MM.1S (cell line): ENCODE results near the gene PILRB.

Source experiments
- DNase-seq: peaks from one replicate; pipeline ENCODE4 v3.0.0-alpha.2; 2015
- H2AFZ ChIP-seq: fragments of 300-600 bp; sonication (generic); 2 replicates; pipeline ENCODE4 v1.6.0; 2016; ENCODE audit warnings: antibody characterized with exemption, low read length
- H3F3A ChIP-seq: fragments of 300-600 bp; sonication (generic); 2 replicates; pipeline ENCODE4 v1.6.1; 2016; ENCODE audit warnings: mild to moderate bottlenecking, antibody characterized with exemption, low read length, moderate library complexity, mixed read lengths; ENCODE audit not compliant: insufficient read depth
- H3K27ac ChIP-seq: fragments of 300-600 bp; sonication (generic); 2 replicates; pipeline ENCODE4 v1.5.1; 2016; ENCODE audit warnings: mild to moderate bottlenecking, low read length
- H3K27me3 ChIP-seq: fragments of 300-600 bp; sonication (generic); replicated peaks from 2 replicates; pipeline ENCODE4 v1.6.0; 2016; ENCODE audit warnings: low read length; ENCODE audit not compliant: insufficient read depth
- H3K36me3 ChIP-seq: fragments of 300-600 bp; sonication (generic); replicated peaks from 2 replicates; pipeline ENCODE4 v1.6.1; 2016; ENCODE audit warnings: mild to moderate bottlenecking, low read length, mixed read lengths; ENCODE audit not compliant: insufficient read depth
- H3K4me1 ChIP-seq: fragments of 300-600 bp; sonication (generic); 2 replicates; pipeline ENCODE4 v1.6.1; 2016; ENCODE audit warnings: low read length, mixed read lengths
- H3K4me2 ChIP-seq: fragments of 300-600 bp; sonication (generic); 2 replicates; pipeline ENCODE4 v1.6.0; 2016; ENCODE audit warnings: low read depth, low read length
- H3K4me3 ChIP-seq: fragments of 300-600 bp; sonication (generic); 2 replicates; pipeline ENCODE4 v1.5.1; 2016; ENCODE audit warnings: low read length, mixed read lengths
- H3K79me2 ChIP-seq: fragments of 300-600 bp; sonication (generic); 2 replicates; pipeline ENCODE4 v1.6.1; 2016; ENCODE audit warnings: mixed run types, low read length, mixed read lengths
- H3K9ac ChIP-seq: fragments of 300-600 bp; sonication (generic); 2 replicates; pipeline ENCODE4 v1.6.1; 2016; ENCODE audit warnings: low read length, mixed read lengths
- H3K9me2 ChIP-seq: fragments of 300-600 bp; sonication (generic); replicated peaks from 2 replicates; pipeline ENCODE4 v1.6.1; 2016; ENCODE audit warnings: mild to moderate bottlenecking, low read length, mixed read lengths; ENCODE audit not compliant: insufficient read depth
- H3K9me3 ChIP-seq: fragments of 300-600 bp; sonication (generic); replicated peaks from 2 replicates; pipeline ENCODE4 v1.6.1; 2016; ENCODE audit warnings: mild to moderate bottlenecking, low read length, mixed read lengths; ENCODE audit not compliant: insufficient read depth
- H4K20me1 ChIP-seq: fragments of 300-600 bp; sonication (generic); 2 replicates; pipeline ENCODE4 v1.6.1; 2016; ENCODE audit warnings: mild to moderate bottlenecking, low read length, moderate library complexity, mixed read lengths; ENCODE audit not compliant: insufficient read depth
- EZH2 ChIP-seq: fragments of 300-600 bp; sonication (generic); optimal IDR thresholded peaks from 2 replicates; pipeline ENCODE3; 2017; ENCODE audit warnings: low read depth, mild to moderate bottlenecking, antibody characterized with exemption, low read length, mixed read lengths
- EZH2phosphoT487 ChIP-seq: fragments of 300-600 bp; sonication (generic); IDR thresholded peaks from 2 replicates; pipeline ENCODE4 v1.6.1; 2018; ENCODE audit warnings: antibody characterized with exemption, low read length
- TF ChIP-seq, protein P1 (sequence below): fragments of 300-600 bp; sonication (generic); IDR thresholded peaks from 2 replicates; pipeline ENCODE4 v1.5.1; 2016; ENCODE audit warnings: antibody characterized with exemption, low read length, mixed read lengths

PILRB gene

DNA sequence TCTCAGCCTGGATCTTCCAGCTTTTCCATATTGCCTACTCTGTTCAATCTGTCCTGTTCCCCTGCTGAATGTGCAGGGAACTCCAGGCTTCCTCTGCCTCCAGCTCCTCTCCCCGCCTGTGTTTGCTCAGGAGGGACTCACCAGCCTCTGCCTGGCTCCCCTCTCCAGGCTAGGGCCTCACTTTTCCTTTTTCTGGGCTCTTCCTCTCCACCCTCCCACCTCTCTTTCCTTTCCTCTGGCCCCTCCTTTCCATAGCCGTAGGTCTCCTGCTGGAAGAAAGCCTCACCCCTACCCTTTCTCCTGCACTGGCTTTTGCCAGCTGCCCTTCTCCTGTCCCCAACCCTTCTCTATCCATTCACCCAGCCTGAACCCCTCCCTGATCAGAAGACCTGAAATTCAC is 40.3 kb downstream of the PILRB start:
- Histone ChIP-seq H3K9me3 (no peaks in the 10 kb centered on the region), H4K20me1 (no peaks in the 10 kb centered on the region), H3K27ac (no peak overlapping the region), H3K4me3 (no peak overlapping the region), H3F3A (peaks cover 21% of the 10 kb centered on the region), H3K4me1 (peaks cover 18% of the 10 kb centered on the region), H3K9me2 (no peaks in the 10 kb centered on the region), H3K79me2 (no peaks in the 10 kb centered on the region), H3K36me3 (no peaks in the 10 kb centered on the region), H3K4me2 (no peak overlapping the region), H3K9ac (no peak overlapping the region), H3K27me3 (peaks cover 18% of the 10 kb centered on the region), H2AFZ (no peak overlapping the region)
- DNase-seq = no peak
- TF ChIP-seq EZH2phosphoT487 (no peak), EZH2 (no peak)
- TF ChIP-seq, protein P1, sequence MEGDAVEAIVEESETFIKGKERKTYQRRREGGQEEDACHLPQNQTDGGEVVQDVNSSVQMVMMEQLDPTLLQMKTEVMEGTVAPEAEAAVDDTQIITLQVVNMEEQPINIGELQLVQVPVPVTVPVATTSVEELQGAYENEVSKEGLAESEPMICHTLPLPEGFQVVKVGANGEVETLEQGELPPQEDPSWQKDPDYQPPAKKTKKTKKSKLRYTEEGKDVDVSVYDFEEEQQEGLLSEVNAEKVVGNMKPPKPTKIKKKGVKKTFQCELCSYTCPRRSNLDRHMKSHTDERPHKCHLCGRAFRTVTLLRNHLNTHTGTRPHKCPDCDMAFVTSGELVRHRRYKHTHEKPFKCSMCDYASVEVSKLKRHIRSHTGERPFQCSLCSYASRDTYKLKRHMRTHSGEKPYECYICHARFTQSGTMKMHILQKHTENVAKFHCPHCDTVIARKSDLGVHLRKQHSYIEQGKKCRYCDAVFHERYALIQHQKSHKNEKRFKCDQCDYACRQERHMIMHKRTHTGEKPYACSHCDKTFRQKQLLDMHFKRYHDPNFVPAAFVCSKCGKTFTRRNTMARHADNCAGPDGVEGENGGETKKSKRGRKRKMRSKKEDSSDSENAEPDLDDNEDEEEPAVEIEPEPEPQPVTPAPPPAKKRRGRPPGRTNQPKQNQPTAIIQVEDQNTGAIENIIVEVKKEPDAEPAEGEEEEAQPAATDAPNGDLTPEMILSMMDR = no peak

DNA sequence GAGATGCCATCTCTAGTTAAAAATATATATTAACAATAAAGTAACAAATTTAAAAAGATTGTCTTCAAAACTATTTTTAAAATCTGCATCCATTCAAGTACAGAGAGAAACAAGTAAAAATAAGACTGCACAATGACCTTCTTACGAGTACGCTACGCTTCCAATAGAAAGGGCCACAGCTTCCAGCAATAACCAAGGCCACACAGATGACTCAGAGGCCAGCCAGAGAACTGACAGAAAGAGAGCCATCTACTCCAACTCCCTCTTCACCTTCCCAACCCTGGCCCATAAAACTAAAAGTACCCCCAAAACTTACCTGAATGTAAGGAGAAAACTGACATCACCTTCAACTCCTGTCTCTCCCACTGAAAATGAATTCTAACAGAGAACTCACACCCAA is 42.1 kb downstream of the PILRB start:
- H3K79me2 ChIP-seq = no peaks in the 10 kb centered on the region
- no peak overlapping the region for H3K9ac ChIP-seq
- H3K4me1 ChIP-seq = peaks cover 18% of the 10 kb centered on the region
- TF ChIP-seq EZH2phosphoT487 = no peak
- H3K27ac ChIP-seq = no peak overlapping the region
- no peak overlapping the region for H3K4me2 ChIP-seq
- H3K9me3 ChIP-seq = no peaks in the 10 kb centered on the region
- DNase-seq = no peak
- H3K27me3 ChIP-seq = peaks cover 18% of the 10 kb centered on the region
- no peak overlapping the region for H3K4me3 ChIP-seq
- peaks cover 20% of the 10 kb centered on the region for H3F3A ChIP-seq
- no peaks in the 10 kb centered on the region for H3K9me2 ChIP-seq
- no peaks in the 10 kb centered on the region for H3K36me3 ChIP-seq
- no peaks in the 10 kb centered on the region for H4K20me1 ChIP-seq
- no peak overlapping the region for H2AFZ ChIP-seq

DNA sequence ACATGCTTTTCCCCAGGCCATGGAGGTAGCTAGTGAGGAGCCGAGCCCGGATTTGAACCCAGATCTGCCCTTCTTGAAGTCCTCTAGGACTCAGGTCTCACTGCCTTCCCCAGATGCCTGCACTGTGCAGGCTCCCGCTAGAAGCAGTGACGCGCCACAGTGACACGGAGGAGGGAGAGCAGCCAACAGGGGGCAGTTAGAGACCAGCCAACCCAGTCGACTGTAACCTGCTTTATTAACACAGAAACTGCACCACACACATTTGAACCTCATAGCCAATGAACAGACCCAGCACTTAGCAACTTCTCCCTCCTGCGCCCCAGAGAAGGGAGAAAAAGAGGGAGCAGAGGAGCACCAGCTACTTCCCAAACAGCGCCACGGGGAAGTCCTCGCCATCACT is 42.7 kb downstream of the PILRB start:
- H3K9me3 ChIP-seq = no peaks in the 10 kb centered on the region
- no peaks in the 10 kb centered on the region for H4K20me1 ChIP-seq
- TF ChIP-seq EZH2 (no peak), EZH2phosphoT487 (no peak)
- TF ChIP-seq, protein P1 = peak; percentile 8; the same call in 1 of the 2 replicates
- H3K27ac ChIP-seq = no peak overlapping the region
- H3K4me2 ChIP-seq = no peak overlapping the region
- no peaks in the 10 kb centered on the region for H3K36me3 ChIP-seq
- H3K27me3 ChIP-seq = peaks cover 15% of the 10 kb centered on the region
- no peak overlapping the region for H2AFZ ChIP-seq
- no peaks in the 10 kb centered on the region for H3K9me2 ChIP-seq
- DNase-seq = no peak
- H3K4me1 ChIP-seq = peaks cover 18% of the 10 kb centered on the region
- no peak overlapping the region for H3K4me3 ChIP-seq
- peaks cover 14% of the 10 kb centered on the region for H3F3A ChIP-seq
- H3K9ac ChIP-seq = no peak overlapping the region
- H3K79me2 ChIP-seq = no peaks in the 10 kb centered on the region

DNA sequence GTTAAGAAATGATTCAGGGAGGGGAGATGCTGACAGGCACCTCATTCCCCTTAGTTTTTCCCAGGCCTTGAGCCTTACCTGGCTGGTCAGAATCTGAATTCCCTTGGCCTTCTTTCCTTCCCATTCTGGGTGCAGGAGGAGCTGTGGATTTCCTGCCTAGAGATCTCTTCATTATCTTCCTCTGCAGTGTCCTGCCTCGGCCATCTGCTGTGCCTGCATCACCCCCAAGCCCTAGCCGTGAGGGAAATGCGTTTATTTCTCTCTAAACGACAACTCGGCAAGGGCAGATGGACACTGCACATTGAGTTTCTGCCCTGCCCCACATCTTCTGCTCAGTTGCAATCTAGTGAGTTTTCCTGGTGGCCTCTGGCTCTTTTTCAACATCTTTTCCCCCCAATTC is 43.9 kb downstream of the PILRB start:
- Histone ChIP-seq H3K9ac (no peak overlapping the region), H3K36me3 (no peaks in the 10 kb centered on the region), H3K79me2 (no peaks in the 10 kb centered on the region), H3K4me3 (no peak overlapping the region), H3K27me3 (peaks cover 15% of the 10 kb centered on the region), H3K27ac (no peak overlapping the region), H3K9me2 (no peaks in the 10 kb centered on the region), H3K4me2 (no peak overlapping the region), H3K4me1 (peaks cover 13% of the 10 kb centered on the region), H2AFZ (no peak overlapping the region), H3K9me3 (no peaks in the 10 kb centered on the region), H3F3A (peaks cover 3% of the 10 kb centered on the region), H4K20me1 (no peaks in the 10 kb centered on the region)
- TF ChIP-seq EZH2phosphoT487 = no peak
- TF ChIP-seq, protein P1 = no peak
- TF ChIP-seq EZH2 = no peak
- DNase-seq = no peak
